ENCODE data around the gene ADAMTSL1.

DNA sequence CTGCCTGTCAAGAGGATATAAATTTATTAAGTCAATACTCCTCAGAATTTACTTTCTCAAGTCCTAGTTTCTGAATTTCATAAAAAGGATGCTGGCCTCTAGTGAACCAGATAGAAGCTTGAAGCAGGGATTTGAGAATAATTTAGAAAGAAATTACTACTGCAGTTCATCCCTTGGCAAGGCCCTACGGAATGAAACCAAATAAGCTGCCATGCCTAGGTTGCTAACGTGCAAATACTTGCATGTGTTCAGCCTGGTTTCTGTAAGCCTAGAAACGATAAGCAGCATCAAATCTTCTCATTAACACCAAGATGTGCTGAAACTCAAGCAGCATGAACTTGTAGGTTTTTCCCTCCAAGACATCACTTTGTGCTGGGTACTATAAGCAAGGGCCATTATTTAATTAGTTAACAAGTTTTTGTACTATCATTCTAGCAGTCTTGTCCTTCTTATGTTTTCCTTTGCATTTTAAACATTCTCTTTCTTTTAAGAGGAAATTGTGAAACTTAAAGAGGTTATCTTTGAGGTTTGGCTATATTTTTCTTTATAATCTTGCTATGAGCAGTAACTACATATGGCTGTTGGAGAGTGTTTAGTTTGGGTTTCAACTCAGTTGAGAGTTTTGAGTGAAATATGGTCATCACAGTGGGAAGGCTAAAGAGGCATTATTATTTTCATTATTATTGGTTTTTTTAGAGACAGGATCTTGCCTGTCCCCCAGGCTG is 71.8 kb downstream of the ADAMTSL1 start:
- TF ChIP-seq, protein P1, sequence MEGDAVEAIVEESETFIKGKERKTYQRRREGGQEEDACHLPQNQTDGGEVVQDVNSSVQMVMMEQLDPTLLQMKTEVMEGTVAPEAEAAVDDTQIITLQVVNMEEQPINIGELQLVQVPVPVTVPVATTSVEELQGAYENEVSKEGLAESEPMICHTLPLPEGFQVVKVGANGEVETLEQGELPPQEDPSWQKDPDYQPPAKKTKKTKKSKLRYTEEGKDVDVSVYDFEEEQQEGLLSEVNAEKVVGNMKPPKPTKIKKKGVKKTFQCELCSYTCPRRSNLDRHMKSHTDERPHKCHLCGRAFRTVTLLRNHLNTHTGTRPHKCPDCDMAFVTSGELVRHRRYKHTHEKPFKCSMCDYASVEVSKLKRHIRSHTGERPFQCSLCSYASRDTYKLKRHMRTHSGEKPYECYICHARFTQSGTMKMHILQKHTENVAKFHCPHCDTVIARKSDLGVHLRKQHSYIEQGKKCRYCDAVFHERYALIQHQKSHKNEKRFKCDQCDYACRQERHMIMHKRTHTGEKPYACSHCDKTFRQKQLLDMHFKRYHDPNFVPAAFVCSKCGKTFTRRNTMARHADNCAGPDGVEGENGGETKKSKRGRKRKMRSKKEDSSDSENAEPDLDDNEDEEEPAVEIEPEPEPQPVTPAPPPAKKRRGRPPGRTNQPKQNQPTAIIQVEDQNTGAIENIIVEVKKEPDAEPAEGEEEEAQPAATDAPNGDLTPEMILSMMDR (conservative IDR thresholded peaks at IDR 0.05; ENCODE audit: low read length) = no peak
- no peak for TF ChIP-seq EZH2phosphoT487 (IDR thresholded peaks at IDR 0.05; ENCODE audit: borderline replicate concordance)
